ENCODE data around the gene ZNF646.

ZNF646 gene

GRCh38 chr16:31063843-31064611 is 10.2 kb upstream of the ZNF646 start:
- no peak for DNase-seq

- no peak for DNase-seq
Measured at GRCh38 chr16:31064882-31065461, 9.2 kb upstream of the ZNF646 start.

GRCh38 chr16:31067342-31067741 is 6.9 kb upstream of the ZNF646 start:
- no peak for DNase-seq

- no peak for DNase-seq
Measured at GRCh38 chr16:31071861-31072260, 2.4 kb upstream of the ZNF646 start.

- peak in 1 of 2 donors; percentile 29 for DNase-seq
Measured at GRCh38 chr16:31072540-31073141, 1.6 kb upstream of the ZNF646 start.

- peak; percentile 84 to 85 for DNase-seq
Measured at GRCh38 chr16:31073142-31073969, 866 bp upstream of the ZNF646 start.

GRCh38 chr16:31074814-31075183 is 577 bp downstream of the ZNF646 start:
- DNase-seq = no peak

- no peak for DNase-seq
Measured at GRCh38 chr16:31076319-31076718, 2.1 kb downstream of the ZNF646 start.

- no peak for DNase-seq
Measured at GRCh38 chr16:31077024-31077423, 2.8 kb downstream of the ZNF646 start.

GRCh38 chr16:31077592-31078396 is 3.6 kb downstream of the ZNF646 start:
- no peak for DNase-seq

- no peak for DNase-seq
Measured at GRCh38 chr16:31078597-31079341, 4.5 kb downstream of the ZNF646 start.

- DNase-seq = no peak
Measured at GRCh38 chr16:31079342-31079944, 5.2 kb downstream of the ZNF646 start.

GRCh38 chr16:31080035-31080629 is 5.9 kb downstream of the ZNF646 start:
- DNase-seq = no peak

GRCh38 chr16:31080756-31081419 is 6.7 kb downstream of the ZNF646 start:
- no peak for DNase-seq

GRCh38 chr16:31081428-31082351 is 7.5 kb downstream of the ZNF646 start:
- DNase-seq = no peak

- no peak for DNase-seq
Measured at GRCh38 chr16:31082368-31083045, 8.3 kb downstream of the ZNF646 start.

- DNase-seq = no peak
Measured at GRCh38 chr16:31083081-31083480, 8.9 kb downstream of the ZNF646 start.

GRCh38 chr16:31083556-31083955 is 9.3 kb downstream of the ZNF646 start:
- no peak for DNase-seq

- no peak for DNase-seq
Measured at GRCh38 chr16:31083981-31084380, 9.8 kb downstream of the ZNF646 start.

Measured in stimulated activated CD4-positive, alpha-beta T cell treated with anti-CD3 and anti-CD28 coated beads, Interleukin-2, amount 100 ng/mL, for 48 hours (primary cell).